Ascending aorta (tissue), 2 donors: ENCODE measurements around the gene SLC2A10. TPM values are rescaled to one million over a fixed set of nuclear protein-coding genes. Genes with fewer than 3 reads are reported as not detected.

Experiments used
- DNase-seq, 2 donors: peaks; one replicate each; pipeline ENCODE4 v3.0.0-alpha.2; 2019; ENCODE audit warnings: low spot score in 2 of 2
- H3K27ac ChIP-seq, 2 donors: fragments of 200-600 bp; sonication (generic); one replicate each; pipeline ENCODE4 v1.5.1; 2016 to 2017; ENCODE audit warnings: mild to moderate bottlenecking in 1 of 2
- H3K27me3 ChIP-seq: fragments of 200-600 bp; sonication (generic); one replicate; pipeline ENCODE4 v1.5.1; 2017
- H3K36me3 ChIP-seq, 2 donors: fragments of 200-600 bp; sonication (generic); one replicate each; pipeline ENCODE4 v1.5.1; 2016
- H3K4me1 ChIP-seq, 2 donors: fragments of 200-600 bp; sonication (generic); one replicate each; pipeline ENCODE4 v1.5.1; 2016 to 2017; ENCODE audit warnings: mild to moderate bottlenecking in 1 of 2
- H3K4me3 ChIP-seq, 2 donors: fragments of 200-600 bp; sonication (generic); one replicate each; pipeline ENCODE4 v1.5.1; 2016 to 2017; ENCODE audit warnings: mild to moderate bottlenecking in 1 of 2
- H3K9me3 ChIP-seq, 2 donors: fragments of 200-600 bp; sonication (generic); one replicate each; pipeline ENCODE4 v1.5.1; 2016
- CTCF ChIP-seq, 3 experiments: fragments of 200-600 bp in 2 of 3; fragments of 450-650 bp in 1 of 3; sonication (generic) in 2 of 3; IDR thresholded peaks; one replicate each; pipeline ENCODE4 v1.5.1; 2016 to 2019; ENCODE audit warnings: antibody characterized with exemption in 3 of 3, mild to moderate bottlenecking in 1 of 3, moderate library complexity in 1 of 3
- intact Hi-C: fragments of 100-400 bp; cut with DNase I; formaldehyde crosslinking; loops from one replicate; pipeline ENCODE4 v1.15.1; 2023
- total RNA-seq: library from RNA; depleted of rRNA; stranded (reverse); fragments of >200 nt; gene quantifications from one replicate; pipeline ENCODE4 v1.1.0, GENCODE V29; 2016

The SLC2A10 gene
- total RNA-seq, 1 donor from 2014 or later: 13.1 TPM

GRCh38 chr20:46678516-46678915 is 30.9 kb upstream of the SLC2A10 start:
- intact Hi-C loops: no loop called here
- no peaks in the 10 kb centered on the region for H3K36me3 ChIP-seq
- no peaks in the 10 kb centered on the region for H3K9me3 ChIP-seq
- no peaks in the 10 kb centered on the region for H3K27me3 ChIP-seq
- TF ChIP-seq CTCF (IDR thresholded peaks at IDR 0.05): no peak
- peaks cover 7 to 8% of the 10 kb centered on the region in 2 donors for H3K4me1 ChIP-seq
- H3K4me3 ChIP-seq: no peak overlapping the region
- no peak overlapping the region for H3K27ac ChIP-seq
- DNase-seq: no peak

- intact Hi-C loops: loop anchor here (5.0 to 10.0 kb wide), 3 partner anchors 118 to 566 kb away; partner anchors contain the start of gene CD40
Observed at GRCh38 chr20:46680684-46681031, 28.8 kb upstream of the SLC2A10 start.

GRCh38 chr20:46681032-46681854 is 28.2 kb upstream of the SLC2A10 start:
- H3K27ac ChIP-seq: no peak overlapping the region
- peak in 1 of 2 donors; percentile 69 for DNase-seq
- peak; percentile 47 to 71 (median 52) for TF ChIP-seq CTCF (IDR thresholded peaks at IDR 0.05)
- H3K9me3 ChIP-seq: no peaks in the 10 kb centered on the region
- H3K27me3 ChIP-seq: no peaks in the 10 kb centered on the region
- H3K36me3 ChIP-seq: peaks cover 0 to 4% of the 10 kb centered on the region in 2 donors
- intact Hi-C loops: loop anchor here (5.0 to 10.0 kb wide), 3 partner anchors 119 to 566 kb away; partner anchors contain the start of gene CD40
- H3K4me1 ChIP-seq: peaks cover 7 to 10% of the 10 kb centered on the region in 2 donors
- no peak overlapping the region for H3K4me3 ChIP-seq

More at GRCh38 chr20:46680684-46681031, 28.8 kb upstream of the SLC2A10 start:
- Histone ChIP-seq H3K4me3 (no peak overlapping the region), H3K9me3 (no peaks in the 10 kb centered on the region), H3K27me3 (no peaks in the 10 kb centered on the region), H3K27ac (no peak overlapping the region), H3K36me3 (peaks cover 0 to 2% of the 10 kb centered on the region in 2 donors), H3K4me1 (peaks cover 7 to 10% of the 10 kb centered on the region in 2 donors)
- no peak for DNase-seq
- TF ChIP-seq CTCF (IDR thresholded peaks at IDR 0.05): no peak

- H3K4me3 ChIP-seq: no peak overlapping the region
- no peak overlapping the region for H3K27ac ChIP-seq
- no peak for TF ChIP-seq CTCF (IDR thresholded peaks at IDR 0.05)
- H3K27me3 ChIP-seq: no peaks in the 10 kb centered on the region
- H3K9me3 ChIP-seq: no peaks in the 10 kb centered on the region
- H3K4me1 ChIP-seq: peaks cover 7 to 11% of the 10 kb centered on the region in 2 donors
- intact Hi-C loops: loop anchor here (5.0 to 10.0 kb wide), 3 partner anchors 120 to 567 kb away; partner anchors contain the start of gene CD40
- DNase-seq: no peak
- peaks cover 4% of the 10 kb centered on the region in 2 donors for H3K36me3 ChIP-seq
Observed at GRCh38 chr20:46682063-46682821, 27.2 kb upstream of the SLC2A10 start.

GRCh38 chr20:46683011-46683667 is 26.3 kb upstream of the SLC2A10 start:
- DNase-seq: no peak
- Histone ChIP-seq H3K27ac (peak overlapping the region in 1 of 2 donors; percentile 62), H3K4me3 (peak overlapping the region; percentile 35 to 61), H3K36me3 (peaks cover 4% of the 10 kb centered on the region in 2 donors), H3K27me3 (no peaks in the 10 kb centered on the region), H3K9me3 (no peaks in the 10 kb centered on the region), H3K4me1 (peaks cover 12 to 20% of the 10 kb centered on the region in 2 donors)
- TF ChIP-seq CTCF (IDR thresholded peaks at IDR 0.05): no peak
- intact Hi-C loops: loop anchor here (5.0 to 10.0 kb wide), 3 partner anchors 121 to 568 kb away; partner anchors contain the start of gene CD40
